ENCODE measurements around the gene DPP10. TPM values are rescaled to one million over a fixed set of nuclear protein-coding genes. Genes with fewer than 3 reads are reported as not detected.

Gene DPP10
- total RNA-seq, 1 donor from 2014 or later, result 2.1 TPM

GRCh38 chr2:114550895-114551793, 108.7 kb downstream of the DPP10 start:
- no peaks in the 10 kb centered on the region for H3K9me3 Mint-ChIP-seq
- no peaks in the 10 kb centered on the region for H3K4me1 Mint-ChIP-seq
- no peak overlapping the region for H3K4me3 Mint-ChIP-seq
- peak; percentile 42 for DNase-seq (ENCODE audit: low read depth, low spot score)
- peak; percentile 83 for TF ChIP-seq CTCF (conservative IDR thresholded peaks at IDR 0.05)
- H3K27me3 Mint-ChIP-seq (ENCODE audit: low read depth), result peaks cover 17% of the 10 kb centered on the region
- no peak overlapping the region for H3K27ac Mint-ChIP-seq (ENCODE audit: unreplicated experiment)
- H3K36me3 Mint-ChIP-seq (ENCODE audit: low read depth), result no peaks in the 10 kb centered on the region

GRCh38 chr2:114553027-114553426, 110.6 kb downstream of the DPP10 start:
- H3K4me3 Mint-ChIP-seq, result no peak overlapping the region
- H3K4me1 Mint-ChIP-seq, result no peaks in the 10 kb centered on the region
- no peak for DNase-seq (ENCODE audit: low read depth, low spot score)
- no peaks in the 10 kb centered on the region for H3K36me3 Mint-ChIP-seq (ENCODE audit: low read depth)
- H3K27me3 Mint-ChIP-seq (ENCODE audit: low read depth), result peaks cover 22% of the 10 kb centered on the region
- no peak overlapping the region for H3K27ac Mint-ChIP-seq (ENCODE audit: unreplicated experiment)
- no peaks in the 10 kb centered on the region for H3K9me3 Mint-ChIP-seq
- no peak for TF ChIP-seq CTCF (conservative IDR thresholded peaks at IDR 0.05)

GRCh38 chr2:114569166-114569565, 126.7 kb downstream of the DPP10 start:
- H3K4me3 Mint-ChIP-seq, result no peak overlapping the region
- no peaks in the 10 kb centered on the region for H3K4me1 Mint-ChIP-seq
- no peak for DNase-seq (ENCODE audit: low read depth, low spot score)
- no peaks in the 10 kb centered on the region for H3K36me3 Mint-ChIP-seq (ENCODE audit: low read depth)
- peaks cover 2% of the 10 kb centered on the region for H3K27me3 Mint-ChIP-seq (ENCODE audit: low read depth)
- no peak overlapping the region for H3K27ac Mint-ChIP-seq (ENCODE audit: unreplicated experiment)
- no peaks in the 10 kb centered on the region for H3K9me3 Mint-ChIP-seq
- TF ChIP-seq CTCF (conservative IDR thresholded peaks at IDR 0.05), result no peak

GRCh38 chr2:114577657-114578056, 135.2 kb downstream of the DPP10 start:
- peaks cover 3% of the 10 kb centered on the region for H3K9me3 Mint-ChIP-seq
- H3K27me3 Mint-ChIP-seq (ENCODE audit: low read depth), result peaks cover 4% of the 10 kb centered on the region

GRCh38 chr2:114579542-114579941, 137.1 kb downstream of the DPP10 start:
- Mint-ChIP-seq H3K27me3 (ENCODE audit: low read depth) (peaks cover 4% of the 10 kb centered on the region), H3K9me3 (peaks cover 3% of the 10 kb centered on the region), H3K27ac (ENCODE audit: unreplicated experiment) (no peak overlapping the region), H3K4me1 (peaks cover 17% of the 10 kb centered on the region), H3K4me3 (no peak overlapping the region), H3K36me3 (ENCODE audit: low read depth) (no peaks in the 10 kb centered on the region)
- no peak for TF ChIP-seq CTCF (conservative IDR thresholded peaks at IDR 0.05)
- no peak for DNase-seq (ENCODE audit: low read depth, low spot score)

More at GRCh38 chr2:114577657-114578056, 135.2 kb downstream of the DPP10 start:
- Mint-ChIP-seq H3K27ac (ENCODE audit: unreplicated experiment) (no peak overlapping the region), H3K4me1 (peaks cover 17% of the 10 kb centered on the region), H3K4me3 (no peak overlapping the region), H3K36me3 (ENCODE audit: low read depth) (no peaks in the 10 kb centered on the region)
- TF ChIP-seq CTCF (conservative IDR thresholded peaks at IDR 0.05), result no peak
- DNase-seq (ENCODE audit: low read depth, low spot score), result no peak
